Activated T-helper 17 cell treated with anti-CD3 and anti-CD28 coated beads, Interleukin-2, amount 50 U/mL, for 72 hours (primary cell): Measurements from ENCODE around the gene PROSER2. TPM values are rescaled to one million over a fixed set of nuclear protein-coding genes. Genes with fewer than 3 reads are reported as not detected.
A peak's percentile ranks its signal among the peaks of the same experiment; 100 is the strongest.

Experiments used
- ATAC-seq: fragments of 150-1000 bp; cut with Tn5 transposase; replicated peaks from 2 replicates; pipeline ENCODE4 v1.10.0; 2021; ENCODE audit warnings: mild to moderate bottlenecking, moderate library complexity
- H3K27ac Mint-ChIP-seq: one replicate; pipeline ENCODE4 v1.8.0; 2022; ENCODE audit warnings: mixed read lengths
- H3K27me3 Mint-ChIP-seq: one replicate; pipeline ENCODE4 v1.8.0; 2022; ENCODE audit warnings: mixed read lengths
- H3K36me3 Mint-ChIP-seq: one replicate; pipeline ENCODE4 v1.8.0; 2022; ENCODE audit warnings: low read depth, mild to moderate bottlenecking, mixed read lengths
- H3K4me1 Mint-ChIP-seq: one replicate; pipeline ENCODE4 v1.8.0; 2022; ENCODE audit warnings: mixed read lengths
- H3K4me3 Mint-ChIP-seq: one replicate; pipeline ENCODE4 v1.8.0; 2022; ENCODE audit warnings: mild to moderate bottlenecking, mixed read lengths
- H3K9me3 Mint-ChIP-seq: one replicate; pipeline ENCODE4 v1.8.0; 2022; ENCODE audit warnings: mixed read lengths
- total RNA-seq, 2 donors: library from RNA; stranded (reverse); gene quantifications; one replicate each; pipeline ENCODE4 v1.2.3, GENCODE V29; 2022

Gene PROSER2
- total RNA-seq, 2 donors from 2014 or later, result 0.37 to 1.6 TPM

- peaks cover 19% of the 10 kb centered on the region for H3K4me1 Mint-ChIP-seq
- H3K27ac Mint-ChIP-seq, result no peak overlapping the region
- H3K36me3 Mint-ChIP-seq, result no peaks in the 10 kb centered on the region
- peaks cover 4% of the 10 kb centered on the region for H3K27me3 Mint-ChIP-seq
- H3K4me3 Mint-ChIP-seq, result no peak overlapping the region
- no peaks in the 10 kb centered on the region for H3K9me3 Mint-ChIP-seq
- ATAC-seq, result no peak
Observed at GRCh38 chr10:11861341-11861740, 38.2 kb downstream of the PROSER2 start.

GRCh38 chr10:11861811-11862428, 38.8 kb downstream of the PROSER2 start:
- Mint-ChIP-seq H3K27me3 (peaks cover 4% of the 10 kb centered on the region), H3K4me3 (no peak overlapping the region), H3K9me3 (no peaks in the 10 kb centered on the region), H3K4me1 (peaks cover 19% of the 10 kb centered on the region), H3K36me3 (no peaks in the 10 kb centered on the region), H3K27ac (no peak overlapping the region)
- no peak for ATAC-seq

GRCh38 chr10:11863353-11864109, 40.4 kb downstream of the PROSER2 start:
- peaks cover 19% of the 10 kb centered on the region for H3K4me1 Mint-ChIP-seq
- no peaks in the 10 kb centered on the region for H3K36me3 Mint-ChIP-seq
- peak overlapping the region; percentile 55 for H3K4me3 Mint-ChIP-seq
- peak; percentile 98 for ATAC-seq
- H3K9me3 Mint-ChIP-seq, result no peaks in the 10 kb centered on the region
- peaks cover 4% of the 10 kb centered on the region for H3K27me3 Mint-ChIP-seq
- peak overlapping the region; percentile 11 for H3K27ac Mint-ChIP-seq

- Mint-ChIP-seq H3K27ac (no peak overlapping the region), H3K27me3 (peaks cover 4% of the 10 kb centered on the region), H3K9me3 (no peaks in the 10 kb centered on the region), H3K36me3 (no peaks in the 10 kb centered on the region), H3K4me3 (peak overlapping the region; percentile 55), H3K4me1 (peaks cover 19% of the 10 kb centered on the region)
- no peak for ATAC-seq
Observed at GRCh38 chr10:11864727-11865126, 41.6 kb downstream of the PROSER2 start.

- no peaks in the 10 kb centered on the region for H3K36me3 Mint-ChIP-seq
- ATAC-seq, result no peak
- no peaks in the 10 kb centered on the region for H3K9me3 Mint-ChIP-seq
- H3K27me3 Mint-ChIP-seq, result peaks cover 4% of the 10 kb centered on the region
- no peak overlapping the region for H3K27ac Mint-ChIP-seq
- no peak overlapping the region for H3K4me3 Mint-ChIP-seq
- peaks cover 19% of the 10 kb centered on the region for H3K4me1 Mint-ChIP-seq
Observed at GRCh38 chr10:11865561-11865960, 42.4 kb downstream of the PROSER2 start.

- H3K4me3 Mint-ChIP-seq, result no peak overlapping the region
- no peaks in the 10 kb centered on the region for H3K9me3 Mint-ChIP-seq
- no peak overlapping the region for H3K27ac Mint-ChIP-seq
- no peaks in the 10 kb centered on the region for H3K36me3 Mint-ChIP-seq
- peaks cover 22% of the 10 kb centered on the region for H3K4me1 Mint-ChIP-seq
- H3K27me3 Mint-ChIP-seq, result peaks cover 4% of the 10 kb centered on the region
- ATAC-seq, result no peak
Observed at GRCh38 chr10:11866199-11866925, 43.2 kb downstream of the PROSER2 start.

GRCh38 chr10:11869219-11869618, 46.1 kb downstream of the PROSER2 start:
- Mint-ChIP-seq H3K36me3 (no peaks in the 10 kb centered on the region), H3K27me3 (peaks cover 4% of the 10 kb centered on the region), H3K9me3 (no peaks in the 10 kb centered on the region), H3K4me3 (no peak overlapping the region), H3K27ac (no peak overlapping the region), H3K4me1 (peaks cover 13% of the 10 kb centered on the region)
- no peak for ATAC-seq

GRCh38 chr10:11869743-11870460, 46.7 kb downstream of the PROSER2 start:
- H3K9me3 Mint-ChIP-seq, result no peaks in the 10 kb centered on the region
- peaks cover 3% of the 10 kb centered on the region for H3K27me3 Mint-ChIP-seq
- H3K4me3 Mint-ChIP-seq, result no peak overlapping the region
- no peak for ATAC-seq
- H3K4me1 Mint-ChIP-seq, result peaks cover 8% of the 10 kb centered on the region
- H3K27ac Mint-ChIP-seq, result no peak overlapping the region
- H3K36me3 Mint-ChIP-seq, result no peaks in the 10 kb centered on the region

GRCh38 chr10:11870461-11870780, 47.3 kb downstream of the PROSER2 start:
- peak; percentile 19 for ATAC-seq

GRCh38 chr10:11870900-11871400, 47.8 kb downstream of the PROSER2 start:
- ATAC-seq, result peak; percentile 50
- Mint-ChIP-seq H3K9me3 (no peaks in the 10 kb centered on the region), H3K36me3 (no peaks in the 10 kb centered on the region), H3K27me3 (no peaks in the 10 kb centered on the region), H3K27ac (peak overlapping the region; percentile 33), H3K4me3 (no peak overlapping the region), H3K4me1 (peaks cover 6% of the 10 kb centered on the region)

More at GRCh38 chr10:11870461-11870780, 47.3 kb downstream of the PROSER2 start:
- Mint-ChIP-seq H3K4me3 (no peak overlapping the region), H3K9me3 (no peaks in the 10 kb centered on the region), H3K27ac (no peak overlapping the region), H3K36me3 (no peaks in the 10 kb centered on the region), H3K27me3 (no peaks in the 10 kb centered on the region), H3K4me1 (peaks cover 6% of the 10 kb centered on the region)

- Mint-ChIP-seq H3K9me3 (no peaks in the 10 kb centered on the region), H3K4me1 (peaks cover 6% of the 10 kb centered on the region), H3K4me3 (no peak overlapping the region), H3K36me3 (no peaks in the 10 kb centered on the region), H3K27me3 (no peaks in the 10 kb centered on the region), H3K27ac (peak overlapping the region; percentile 33)
- ATAC-seq, result peak; percentile 27
Observed at GRCh38 chr10:11871466-11871865, 48.3 kb downstream of the PROSER2 start.

GRCh38 chr10:11874568-11875493, 51.7 kb downstream of the PROSER2 start:
- Mint-ChIP-seq H3K4me3 (no peak overlapping the region), H3K27me3 (no peaks in the 10 kb centered on the region), H3K36me3 (no peaks in the 10 kb centered on the region), H3K27ac (no peak overlapping the region), H3K9me3 (no peaks in the 10 kb centered on the region), H3K4me1 (peaks cover 6% of the 10 kb centered on the region)
- ATAC-seq, result peak; percentile 14

GRCh38 chr10:11875494-11876281, 52.5 kb downstream of the PROSER2 start:
- H3K4me1 Mint-ChIP-seq, result peaks cover 6% of the 10 kb centered on the region
- H3K4me3 Mint-ChIP-seq, result no peak overlapping the region
- H3K27ac Mint-ChIP-seq, result no peak overlapping the region
- no peaks in the 10 kb centered on the region for H3K27me3 Mint-ChIP-seq
- no peaks in the 10 kb centered on the region for H3K36me3 Mint-ChIP-seq
- peak; percentile 72 for ATAC-seq
- H3K9me3 Mint-ChIP-seq, result no peaks in the 10 kb centered on the region
